ENCODE results near the gene NELL1.
A peak's percentile ranks its signal among the peaks of the same experiment; 100 is the strongest.

Gene NELL1

DNA sequence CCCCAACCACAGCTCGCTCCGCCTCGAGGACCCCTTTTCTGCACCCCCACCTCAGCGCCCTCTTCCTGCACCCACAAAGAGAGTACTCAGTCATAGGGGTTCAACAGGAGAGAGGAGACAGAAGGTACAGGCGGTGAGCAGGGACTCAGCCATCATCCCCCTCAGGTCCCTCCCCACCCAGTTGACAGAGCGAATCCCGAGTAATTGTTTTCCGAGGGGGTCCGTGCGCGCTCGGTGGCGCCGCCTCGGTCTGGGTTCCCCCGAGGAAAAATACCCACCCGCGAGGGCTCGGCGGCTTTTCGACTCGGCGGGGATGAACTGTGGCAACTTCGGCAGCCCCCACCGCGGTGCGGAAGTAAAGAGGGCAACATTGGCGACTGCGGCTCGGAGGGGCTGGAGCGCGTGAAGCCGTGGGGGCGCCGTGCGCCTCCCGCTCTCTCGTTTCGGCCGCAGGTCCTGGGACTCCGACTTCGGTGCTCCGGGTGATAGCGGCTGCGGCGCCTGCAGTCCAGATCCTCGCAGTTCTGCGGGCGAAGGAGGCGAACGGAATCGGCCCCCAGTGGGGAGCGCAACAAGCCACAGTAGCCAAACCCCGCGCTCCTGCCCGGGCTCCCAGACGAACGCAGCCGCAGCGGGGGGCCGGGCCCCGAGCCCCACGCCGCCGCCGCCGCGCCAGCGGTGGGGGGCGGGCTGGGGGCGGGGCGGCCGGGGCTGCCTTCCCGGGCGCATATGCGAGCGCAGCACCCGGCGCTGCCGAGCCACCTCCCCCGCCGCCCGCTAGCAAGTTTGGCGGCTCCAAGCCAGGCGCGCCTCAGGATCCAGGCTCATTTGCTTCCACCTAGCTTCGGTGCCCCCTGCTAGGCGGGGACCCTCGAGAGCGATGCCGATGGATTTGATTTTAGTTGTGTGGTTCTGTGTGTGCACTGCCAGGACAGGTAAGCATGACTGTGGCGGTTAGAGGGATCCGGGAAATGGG is at the start of gene NELL1:
Gene NELL1, plus strand, starts transcription at position 743 of the 976 bp plus-strand sequence.
- no peaks in the 10 kb centered on the region for H3K36me3 ChIP-seq
- peak within 1 kb of the TSS in 1 of 2 donors; percentile 28 for H3K4me3 ChIP-seq
- intact Hi-C loops (cut with DNase I; ENCODE audit: low total_unique reads): no loop called here

GRCh38 chr11:20620988-20621387 is 48.4 kb upstream of the NELL1 start:
- H3K27me3 ChIP-seq: peaks cover 0 to 23% of the 10 kb centered on the region in 2 donors
- no peak overlapping the region for H3K4me3 ChIP-seq
- no peaks in the 10 kb centered on the region for H3K4me1 ChIP-seq
- DNase-seq: no peak
- no peaks in the 10 kb centered on the region for H3K9me3 ChIP-seq
- intact Hi-C loops (cut with DNase I; ENCODE audit: low total_unique reads): no loop called here
- no peak for TF ChIP-seq CTCF (IDR thresholded peaks at IDR 0.05)
- no peaks in the 10 kb centered on the region for H3K36me3 ChIP-seq
- H3K27ac ChIP-seq: no peak overlapping the region

More for the DNA sequence above, at the start of gene NELL1:
- Histone ChIP-seq H3K27ac (no peak within 1 kb of the TSS), H3K4me1 (peaks cover 0 to 20% (median 11%) of the 10 kb centered on the region in 4 donors), H3K9me3 (no peaks in the 10 kb centered on the region), H3K27me3 (peaks cover 0 to 50% of the 10 kb centered on the region in 2 donors)
- no peak for DNase-seq
- no peak for TF ChIP-seq CTCF (IDR thresholded peaks at IDR 0.05)

DNA sequence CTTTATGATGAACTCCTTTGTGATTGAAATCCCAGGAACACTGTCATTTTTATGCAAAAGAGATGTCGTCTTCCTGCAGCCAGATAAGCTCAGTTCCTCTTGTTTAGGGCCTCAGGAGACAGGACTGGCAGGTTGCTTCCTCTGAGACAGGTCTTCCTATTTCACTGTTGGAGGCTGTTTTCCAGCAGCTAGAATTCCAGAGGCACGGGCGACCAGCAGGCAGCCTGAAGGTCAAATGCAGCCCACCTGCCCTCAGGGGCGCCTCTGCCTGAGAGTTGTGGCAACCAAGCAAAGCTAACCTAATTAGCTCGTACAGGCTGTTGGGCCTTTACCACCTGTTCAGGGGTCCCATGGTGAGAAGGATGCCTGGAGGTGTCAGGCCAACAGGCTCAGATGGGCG is 47.7 kb upstream of the NELL1 start:
- DNase-seq: no peak
- no peak overlapping the region for H3K4me3 ChIP-seq
- peaks cover 0 to 18% of the 10 kb centered on the region in 2 donors for H3K27me3 ChIP-seq
- no peaks in the 10 kb centered on the region for H3K9me3 ChIP-seq
- no peaks in the 10 kb centered on the region for H3K36me3 ChIP-seq
- intact Hi-C loops (cut with DNase I; ENCODE audit: low total_unique reads): no loop called here
- H3K27ac ChIP-seq: no peak overlapping the region
- TF ChIP-seq CTCF (IDR thresholded peaks at IDR 0.05): no peak
- H3K4me1 ChIP-seq: no peaks in the 10 kb centered on the region

GRCh38 chr11:20623252-20623651 is 46.1 kb upstream of the NELL1 start:
- no peak for DNase-seq
- peaks cover 0 to 9% of the 10 kb centered on the region in 2 donors for H3K27me3 ChIP-seq
- H3K27ac ChIP-seq: no peak overlapping the region
- intact Hi-C loops (cut with DNase I; ENCODE audit: low total_unique reads): no loop called here
- no peaks in the 10 kb centered on the region for H3K4me1 ChIP-seq
- TF ChIP-seq CTCF (IDR thresholded peaks at IDR 0.05): no peak
- no peak overlapping the region for H3K4me3 ChIP-seq
- H3K36me3 ChIP-seq: no peaks in the 10 kb centered on the region
- no peaks in the 10 kb centered on the region for H3K9me3 ChIP-seq

- Histone ChIP-seq H3K9me3 (peaks cover 0 to 4% (median 0%) of the 10 kb centered on the region in 3 donors), H3K27ac (no peak overlapping the region), H3K36me3 (no peaks in the 10 kb centered on the region), H3K4me1 (no peaks in the 10 kb centered on the region), H3K27me3 (peaks cover 0 to 6% of the 10 kb centered on the region in 2 donors), H3K4me3 (no peak overlapping the region)
- intact Hi-C loops (cut with DNase I; ENCODE audit: low total_unique reads): no loop called here
- no peak for TF ChIP-seq CTCF (IDR thresholded peaks at IDR 0.05)
- no peak for DNase-seq
Observed at GRCh38 chr11:20626279-20626678, 43.1 kb upstream of the NELL1 start.

Measured in tibial artery (tissue), 4 donors.